Stimulated activated CD8-positive, alpha-beta memory T cell treated with anti-CD3 and anti-CD28 coated beads, Interleukin-7, amount 100 ng/mL, for 24 hours (primary cell): ENCODE measurements around the gene PCNP.
"Not testable (repeated sequence)": the region's sequence is repeated elsewhere in the genome, so short reads cannot be mapped to it uniquely, and the experiment has no call there.

Experiments used
- DNase-seq: peaks from one replicate; pipeline ENCODE4 v3.0.0-alpha.2; 2020; ENCODE audit warnings: low read depth

Gene PCNP

GRCh38 chr3:101567528-101568317, 6.3 kb upstream of the PCNP start:
- peak; percentile 7 for DNase-seq

GRCh38 chr3:101571028-101571895, 2.7 kb upstream of the PCNP start:
- DNase-seq = no peak

DNA sequence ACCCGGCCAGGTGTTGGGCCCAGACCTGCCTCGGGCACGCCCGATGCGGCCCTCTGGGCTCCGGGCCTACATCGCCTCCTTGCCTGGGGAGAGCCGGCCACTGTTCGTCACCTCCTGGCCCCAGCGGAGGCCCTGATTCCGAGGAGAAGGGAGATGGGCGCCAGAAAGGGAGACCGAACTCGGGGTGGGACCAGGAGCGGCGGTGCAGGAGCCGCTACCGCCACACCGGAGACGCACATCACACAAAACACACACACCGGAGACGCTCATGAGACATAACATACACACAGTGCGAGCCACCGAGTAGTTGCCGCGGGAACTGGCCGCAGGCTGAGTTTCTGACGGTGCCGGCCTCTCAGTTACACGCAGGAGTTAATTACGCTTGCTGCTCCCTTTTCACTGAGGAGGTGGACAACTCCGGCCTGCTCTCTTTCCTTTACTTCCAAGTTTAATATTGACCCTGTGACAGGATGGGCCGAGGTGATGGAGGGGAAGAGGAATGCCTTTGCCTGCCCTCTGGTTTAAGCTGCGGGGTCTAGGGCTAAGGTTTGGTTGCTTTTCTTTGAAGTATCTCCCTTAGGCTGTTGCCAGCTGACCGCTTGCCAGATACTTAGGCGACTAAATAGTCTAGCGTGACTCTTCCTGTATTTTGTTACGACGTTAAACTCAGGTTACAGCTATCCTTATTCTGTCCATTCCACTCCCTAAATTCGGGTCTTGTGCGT, 570 bp downstream of the PCNP start:
- peak; percentile 16 for DNase-seq

DNA sequence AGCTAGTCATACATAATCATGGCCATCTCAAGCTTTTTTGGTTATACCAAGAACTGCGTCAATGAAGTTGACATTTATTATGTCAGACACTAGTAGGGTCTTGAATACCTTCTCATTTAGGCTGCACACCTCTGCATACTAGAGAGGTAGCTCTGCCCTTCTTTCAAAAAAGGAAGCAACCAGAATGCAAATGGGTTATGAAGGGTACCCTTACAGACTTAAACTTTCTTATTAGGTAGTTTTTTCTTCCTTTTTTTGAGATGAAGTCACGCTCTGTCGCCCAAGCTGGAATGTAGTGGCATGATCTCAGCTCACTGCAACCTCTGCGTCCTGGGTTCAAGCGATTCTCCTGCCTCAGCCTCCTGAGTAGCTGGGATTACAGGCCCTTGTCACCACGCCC, 3.3 kb downstream of the PCNP start:
- no peak for DNase-seq

DNA sequence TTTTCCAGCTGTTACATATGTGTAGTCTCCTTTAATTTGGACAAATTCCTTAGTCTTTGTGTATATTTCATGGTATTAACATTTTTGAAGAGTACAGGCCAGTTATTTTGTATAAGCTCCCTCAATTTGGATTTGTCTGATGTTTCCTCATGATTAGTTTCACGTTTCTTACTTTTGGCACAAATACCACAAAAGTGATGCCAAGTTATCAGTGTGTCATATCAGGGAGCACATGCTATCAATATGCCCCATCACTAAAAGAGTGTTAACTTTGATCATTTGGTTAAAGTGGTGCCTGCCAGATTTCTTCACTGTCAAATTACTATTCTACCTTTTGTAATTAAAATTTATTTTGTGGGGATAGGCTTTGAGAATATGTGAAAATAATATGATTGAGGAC, 14.6 kb downstream of the PCNP start:
- DNase-seq = no peak

- DNase-seq = no peak
Observed at GRCh38 chr3:101591071-101591470, 17.1 kb downstream of the PCNP start.

- no peak for DNase-seq
Observed at GRCh38 chr3:101602731-101603130, 28.8 kb downstream of the PCNP start.

DNA sequence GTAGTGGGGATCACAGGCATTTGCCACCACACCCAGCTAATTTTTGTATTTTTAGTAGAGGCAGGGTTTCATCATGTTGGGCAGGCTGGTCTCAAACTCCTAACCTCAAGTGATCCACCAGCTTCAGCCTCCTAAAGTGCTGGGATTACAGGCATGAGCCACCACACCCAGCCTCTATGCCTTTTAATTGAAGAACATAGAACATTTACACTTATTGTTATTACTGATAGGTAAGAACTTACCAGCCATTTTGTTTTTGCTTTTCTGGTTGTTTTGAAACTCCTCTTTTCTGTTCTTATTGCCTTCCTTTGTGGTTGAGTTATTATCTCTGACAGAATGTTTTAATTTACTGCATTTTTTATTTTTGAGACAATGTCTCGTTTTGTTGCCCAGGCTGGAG, 29.2 kb downstream of the PCNP start:
- no peak for DNase-seq

- not testable (repeated sequence) for DNase-seq
Observed at GRCh38 chr3:101605398-101605797, 31.4 kb downstream of the PCNP start.

- DNase-seq = no peak
Observed at GRCh38 chr3:101611023-101611422, 37.0 kb downstream of the PCNP start.

DNA sequence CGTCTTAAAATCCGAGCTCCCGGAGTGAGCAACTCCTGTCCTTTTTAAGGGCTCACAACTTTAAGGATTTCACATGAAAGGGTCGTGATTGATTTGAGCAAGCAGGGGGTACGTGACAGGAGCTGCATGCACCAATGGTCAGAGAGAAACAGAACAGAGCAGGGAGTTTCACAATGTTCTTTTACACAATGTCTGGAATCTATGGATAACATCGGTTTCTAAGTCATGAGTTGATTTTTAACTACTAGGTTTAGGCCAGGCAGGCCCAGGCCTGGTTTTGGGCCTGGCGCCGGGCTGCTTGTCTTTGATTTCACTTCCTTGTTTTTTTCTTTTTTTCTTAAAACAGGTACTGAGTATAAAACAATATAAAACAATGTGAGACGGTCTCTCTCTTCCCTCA, 39.0 kb downstream of the PCNP start:
- not testable (repeated sequence) for DNase-seq

GRCh38 chr3:101615525-101615924, 41.5 kb downstream of the PCNP start:
- no peak for DNase-seq

DNA sequence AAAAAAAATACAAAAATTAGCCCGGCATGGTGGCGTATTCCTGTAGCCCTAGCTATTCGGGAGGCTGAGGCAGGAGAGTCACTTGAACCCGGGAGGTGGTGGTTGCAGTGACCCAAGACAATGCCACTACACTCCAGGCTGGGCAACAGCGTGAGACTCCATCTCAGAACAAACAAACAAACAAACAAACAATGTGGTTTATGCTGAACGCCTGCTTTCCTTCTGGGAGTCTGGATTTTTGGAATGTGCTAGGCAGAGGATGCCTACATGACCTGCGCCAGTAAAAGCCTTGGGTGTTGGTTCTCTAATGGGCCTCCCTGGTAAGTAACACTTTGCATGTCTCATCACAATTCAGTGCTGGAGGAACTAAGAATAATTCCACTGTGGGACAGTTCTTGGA, 43.5 kb downstream of the PCNP start:
- no peak for DNase-seq

GRCh38 chr3:101618726-101619125, 44.7 kb downstream of the PCNP start:
- DNase-seq = no peak

GRCh38 chr3:101619734-101620133, 45.8 kb downstream of the PCNP start:
- DNase-seq = no peak

GRCh38 chr3:101623656-101624055, 49.7 kb downstream of the PCNP start:
- no peak for DNase-seq

DNA sequence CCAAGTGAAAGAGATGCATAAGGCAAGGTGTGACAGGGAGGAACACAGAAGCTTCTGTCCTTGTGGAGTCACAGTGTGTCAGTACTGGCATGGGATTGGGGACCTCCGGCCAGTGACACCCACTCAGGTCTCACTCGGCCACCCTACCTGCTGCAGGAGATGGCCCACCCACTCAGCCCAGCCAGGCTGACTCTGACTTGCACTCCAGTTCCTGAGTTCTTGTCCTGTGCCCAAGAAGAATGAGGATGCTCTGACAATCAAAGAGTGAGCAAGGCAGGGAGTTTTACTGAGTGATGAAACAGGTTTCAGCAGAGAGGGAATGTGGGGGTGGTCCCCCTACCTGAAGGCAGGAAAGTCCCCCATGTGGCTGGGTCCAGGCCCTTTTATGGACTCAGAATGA, 50.9 kb downstream of the PCNP start:
- DNase-seq = no peak

DNA sequence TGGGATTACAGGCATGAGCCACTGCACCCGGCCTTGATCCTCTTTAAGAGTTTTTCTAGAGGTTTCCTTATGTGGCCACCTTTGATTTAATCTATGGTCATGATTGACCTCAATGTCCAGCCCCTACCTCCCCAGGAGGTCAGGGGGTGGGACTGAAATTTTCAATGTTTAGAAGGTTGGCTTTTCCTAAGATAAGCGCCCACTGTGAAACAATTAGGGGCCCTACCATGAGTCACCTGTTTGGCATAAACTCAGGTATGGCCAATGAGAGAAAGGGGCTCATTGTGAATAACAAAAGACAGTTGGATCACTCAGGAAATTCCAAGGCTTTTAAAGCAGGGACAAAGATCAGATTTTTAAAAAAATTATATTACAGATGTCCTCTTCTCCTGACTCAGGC, 51.9 kb downstream of the PCNP start:
- DNase-seq = no peak

- no peak for DNase-seq
Observed at GRCh38 chr3:101629219-101629618, 55.2 kb downstream of the PCNP start.

DNA sequence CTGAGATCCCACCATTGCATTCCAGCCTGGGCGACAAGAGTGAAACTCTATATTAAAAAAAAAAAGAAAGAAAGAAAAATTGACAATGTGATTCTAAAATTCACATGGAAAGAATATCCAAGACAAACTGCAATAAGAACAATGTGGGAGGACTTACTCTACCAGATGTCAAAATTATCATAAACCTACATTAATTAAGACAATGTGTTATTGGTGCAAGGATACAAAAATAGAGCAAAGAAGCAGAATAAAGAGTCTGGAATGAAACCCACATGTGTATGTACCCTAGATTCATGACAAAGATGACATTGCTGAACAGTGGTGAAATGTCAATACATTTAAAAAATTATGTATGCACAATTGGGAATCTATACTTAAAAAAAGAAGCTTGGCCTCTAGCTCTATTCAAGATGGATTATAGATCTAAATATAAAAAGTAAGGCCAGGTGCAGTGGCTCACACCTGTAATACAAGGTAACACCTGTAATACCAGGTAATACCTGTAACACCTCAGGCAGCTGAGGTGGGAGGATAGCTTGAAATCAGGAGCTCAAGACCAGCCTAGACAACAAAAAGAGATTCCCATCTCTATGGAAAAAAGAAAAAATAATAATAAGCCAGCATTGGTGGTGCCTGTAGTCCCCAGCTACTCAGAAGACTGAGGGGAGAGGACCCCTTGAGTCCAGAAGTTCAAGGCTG, 57.3 kb downstream of the PCNP start:
- DNase-seq = no peak

GRCh38 chr3:101631959-101632358, 58.0 kb downstream of the PCNP start:
- not testable (repeated sequence) for DNase-seq

GRCh38 chr3:101632586-101632985, 58.6 kb downstream of the PCNP start:
- no peak for DNase-seq
